ENCODE data around the gene TRIM8. TPM values are rescaled to one million over a fixed set of nuclear protein-coding genes. Genes with fewer than 3 reads are reported as not detected.

The TRIM8 gene
- total RNA-seq, 1 experiment from 2014 or later, result 36.3 TPM

DNA sequence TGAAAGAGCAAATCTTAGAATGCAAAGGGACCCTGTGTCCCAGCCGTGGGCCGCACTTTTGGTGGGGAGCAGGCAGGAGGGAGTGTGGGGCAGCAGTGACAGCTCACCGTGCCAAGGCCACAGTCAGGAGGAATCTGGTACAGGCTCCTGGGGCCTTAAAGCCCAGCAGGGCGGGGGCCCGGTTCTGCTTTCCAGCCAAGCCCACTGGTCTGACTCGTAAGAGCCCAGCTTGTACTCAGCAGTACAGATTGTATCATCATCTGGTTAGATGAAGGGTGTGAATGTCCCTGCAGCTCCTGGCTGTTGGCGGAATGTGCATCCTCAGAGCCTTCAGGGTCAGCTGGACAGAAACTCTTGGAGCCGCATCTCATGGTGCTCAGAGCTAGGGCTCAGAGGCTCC is 30.5 kb upstream of the TRIM8 start (continued):
- TF ChIP-seq E2F5 (CRISPR knock-in tag; IDR thresholded peaks at IDR 0.05) (no peak), ZBTB21 (CRISPR knock-in tag; IDR thresholded peaks at IDR 0.05; ENCODE audit: borderline replicate concordance) (no peak), NR3C1 (CRISPR knock-in tag; conservative IDR thresholded peaks at IDR 0.05; ENCODE audit: low read depth) (no peak)
- TF ChIP-seq, protein P1, sequence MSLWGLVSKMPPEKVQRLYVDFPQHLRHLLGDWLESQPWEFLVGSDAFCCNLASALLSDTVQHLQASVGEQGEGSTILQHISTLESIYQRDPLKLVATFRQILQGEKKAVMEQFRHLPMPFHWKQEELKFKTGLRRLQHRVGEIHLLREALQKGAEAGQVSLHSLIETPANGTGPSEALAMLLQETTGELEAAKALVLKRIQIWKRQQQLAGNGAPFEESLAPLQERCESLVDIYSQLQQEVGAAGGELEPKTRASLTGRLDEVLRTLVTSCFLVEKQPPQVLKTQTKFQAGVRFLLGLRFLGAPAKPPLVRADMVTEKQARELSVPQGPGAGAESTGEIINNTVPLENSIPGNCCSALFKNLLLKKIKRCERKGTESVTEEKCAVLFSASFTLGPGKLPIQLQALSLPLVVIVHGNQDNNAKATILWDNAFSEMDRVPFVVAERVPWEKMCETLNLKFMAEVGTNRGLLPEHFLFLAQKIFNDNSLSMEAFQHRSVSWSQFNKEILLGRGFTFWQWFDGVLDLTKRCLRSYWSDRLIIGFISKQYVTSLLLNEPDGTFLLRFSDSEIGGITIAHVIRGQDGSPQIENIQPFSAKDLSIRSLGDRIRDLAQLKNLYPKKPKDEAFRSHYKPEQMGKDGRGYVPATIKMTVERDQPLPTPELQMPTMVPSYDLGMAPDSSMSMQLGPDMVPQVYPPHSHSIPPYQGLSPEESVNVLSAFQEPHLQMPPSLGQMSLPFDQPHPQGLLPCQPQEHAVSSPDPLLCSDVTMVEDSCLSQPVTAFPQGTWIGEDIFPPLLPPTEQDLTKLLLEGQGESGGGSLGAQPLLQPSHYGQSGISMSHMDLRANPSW (CRISPR knock-in tag; conservative IDR thresholded peaks at IDR 0.05; ENCODE audit: low read depth), result no peak

GRCh38 chr10:102614888-102615287 is 29.4 kb upstream of the TRIM8 start:
- Mint-ChIP-seq H3K27ac (no peak overlapping the region), H3K36me3 (no peaks in the 10 kb centered on the region; the same call in 1 of the 2 replicates), H3K9me3 (no peaks in the 10 kb centered on the region), H3K27me3 (ENCODE audit: low read depth) (no peaks in the 10 kb centered on the region), H3K4me3 (no peak overlapping the region), H3K4me1 (peaks cover 8% of the 10 kb centered on the region)
- POLR2A ChIA-PET, result interaction anchor here (0.7 to 1.4 kb wide), 5 partner anchors 13 to 35 kb away, joined by 3 to 6 read pairs (median 3); no protein-coding TSS in a partner anchor
- ATAC-seq (0 out of 2 replicates have a peak, but pooled peaks have one; percentile 5), DNase-seq (ENCODE audit: low spot score) (no peak)
- CTCF ChIA-PET, result interaction anchor here (0.8 to 4.9 kb wide), 28 partner anchors 10 to 384 kb away, joined by 3 to 41 read pairs (median 6); partner anchors contain the start of genes ARL3, GBF1, SFXN2 and SUFU
- no peak for TF ChIP-seq MXD4 (CRISPR knock-in tag; IDR thresholded peaks at IDR 0.05; ENCODE audit: borderline replicate concordance)
- TF ChIP-seq TEAD1 (CRISPR knock-in tag; IDR thresholded peaks at IDR 0.05), result no peak
- no peak for TF ChIP-seq SOX15 (CRISPR knock-in tag; IDR thresholded peaks at IDR 0.05)
- no peak for TF ChIP-seq ZNF423 (CRISPR knock-in tag; IDR thresholded peaks at IDR 0.05)
- TF ChIP-seq E2F5 (CRISPR knock-in tag; IDR thresholded peaks at IDR 0.05), result no peak
- TF ChIP-seq, protein P2, sequence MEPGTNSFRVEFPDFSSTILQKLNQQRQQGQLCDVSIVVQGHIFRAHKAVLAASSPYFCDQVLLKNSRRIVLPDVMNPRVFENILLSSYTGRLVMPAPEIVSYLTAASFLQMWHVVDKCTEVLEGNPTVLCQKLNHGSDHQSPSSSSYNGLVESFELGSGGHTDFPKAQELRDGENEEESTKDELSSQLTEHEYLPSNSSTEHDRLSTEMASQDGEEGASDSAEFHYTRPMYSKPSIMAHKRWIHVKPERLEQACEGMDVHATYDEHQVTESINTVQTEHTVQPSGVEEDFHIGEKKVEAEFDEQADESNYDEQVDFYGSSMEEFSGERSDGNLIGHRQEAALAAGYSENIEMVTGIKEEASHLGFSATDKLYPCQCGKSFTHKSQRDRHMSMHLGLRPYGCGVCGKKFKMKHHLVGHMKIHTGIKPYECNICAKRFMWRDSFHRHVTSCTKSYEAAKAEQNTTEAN (CRISPR knock-in tag; IDR thresholded peaks at IDR 0.05), result no peak
- no peak for TF ChIP-seq ZSCAN18 (CRISPR knock-in tag; IDR thresholded peaks at IDR 0.05)
- no peak for TF ChIP-seq SMAD3 (CRISPR knock-in tag; IDR thresholded peaks at IDR 0.05; ENCODE audit: borderline replicate concordance)
- TF ChIP-seq GABPB1 (CRISPR knock-in tag; IDR thresholded peaks at IDR 0.05), result no peak
- TF ChIP-seq CDX4 (CRISPR knock-in tag; IDR thresholded peaks at IDR 0.05; ENCODE audit: borderline replicate concordance), result no peak
- TF ChIP-seq NFATC4 (CRISPR knock-in tag; IDR thresholded peaks at IDR 0.05), result no peak

GRCh38 chr10:102615361-102615760 is 28.9 kb upstream of the TRIM8 start:
- Mint-ChIP-seq H3K9me3 (no peaks in the 10 kb centered on the region), H3K4me3 (no peak overlapping the region), H3K27ac (no peak overlapping the region), H3K36me3 (no peaks in the 10 kb centered on the region; the same call in 1 of the 2 replicates), H3K4me1 (peaks cover 8% of the 10 kb centered on the region), H3K27me3 (ENCODE audit: low read depth) (no peaks in the 10 kb centered on the region)
- DNase-seq (ENCODE audit: low spot score) (peak; percentile 77), ATAC-seq (peak; percentile 86)
- POLR2A ChIA-PET, result interaction anchor here (0.8 to 1.4 kb wide), 4 partner anchors 12 to 34 kb away, joined by 3 to 6 read pairs (median 4); no protein-coding TSS in a partner anchor
- CTCF ChIA-PET, result interaction anchor here (0.6 to 4.9 kb wide), 27 partner anchors 10 to 385 kb away, joined by 3 to 41 read pairs (median 6); partner anchors contain the start of genes ARL3, GBF1, SFXN2 and SUFU
- TF ChIP-seq, protein P3, sequence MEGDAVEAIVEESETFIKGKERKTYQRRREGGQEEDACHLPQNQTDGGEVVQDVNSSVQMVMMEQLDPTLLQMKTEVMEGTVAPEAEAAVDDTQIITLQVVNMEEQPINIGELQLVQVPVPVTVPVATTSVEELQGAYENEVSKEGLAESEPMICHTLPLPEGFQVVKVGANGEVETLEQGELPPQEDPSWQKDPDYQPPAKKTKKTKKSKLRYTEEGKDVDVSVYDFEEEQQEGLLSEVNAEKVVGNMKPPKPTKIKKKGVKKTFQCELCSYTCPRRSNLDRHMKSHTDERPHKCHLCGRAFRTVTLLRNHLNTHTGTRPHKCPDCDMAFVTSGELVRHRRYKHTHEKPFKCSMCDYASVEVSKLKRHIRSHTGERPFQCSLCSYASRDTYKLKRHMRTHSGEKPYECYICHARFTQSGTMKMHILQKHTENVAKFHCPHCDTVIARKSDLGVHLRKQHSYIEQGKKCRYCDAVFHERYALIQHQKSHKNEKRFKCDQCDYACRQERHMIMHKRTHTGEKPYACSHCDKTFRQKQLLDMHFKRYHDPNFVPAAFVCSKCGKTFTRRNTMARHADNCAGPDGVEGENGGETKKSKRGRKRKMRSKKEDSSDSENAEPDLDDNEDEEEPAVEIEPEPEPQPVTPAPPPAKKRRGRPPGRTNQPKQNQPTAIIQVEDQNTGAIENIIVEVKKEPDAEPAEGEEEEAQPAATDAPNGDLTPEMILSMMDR (IDR thresholded peaks at IDR 0.05), result peak; percentile 43
- no peak for TF ChIP-seq SMAD4 (CRISPR knock-in tag; IDR thresholded peaks at IDR 0.05)
- TF ChIP-seq, protein P4, sequence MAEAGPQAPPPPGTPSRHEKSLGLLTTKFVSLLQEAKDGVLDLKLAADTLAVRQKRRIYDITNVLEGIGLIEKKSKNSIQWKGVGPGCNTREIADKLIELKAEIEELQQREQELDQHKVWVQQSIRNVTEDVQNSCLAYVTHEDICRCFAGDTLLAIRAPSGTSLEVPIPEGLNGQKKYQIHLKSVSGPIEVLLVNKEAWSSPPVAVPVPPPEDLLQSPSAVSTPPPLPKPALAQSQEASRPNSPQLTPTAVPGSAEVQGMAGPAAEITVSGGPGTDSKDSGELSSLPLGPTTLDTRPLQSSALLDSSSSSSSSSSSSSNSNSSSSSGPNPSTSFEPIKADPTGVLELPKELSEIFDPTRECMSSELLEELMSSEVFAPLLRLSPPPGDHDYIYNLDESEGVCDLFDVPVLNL (CRISPR knock-in tag; IDR thresholded peaks at IDR 0.05; ENCODE audit: borderline replicate concordance, low read depth), result no peak
- TF ChIP-seq, protein P5, sequence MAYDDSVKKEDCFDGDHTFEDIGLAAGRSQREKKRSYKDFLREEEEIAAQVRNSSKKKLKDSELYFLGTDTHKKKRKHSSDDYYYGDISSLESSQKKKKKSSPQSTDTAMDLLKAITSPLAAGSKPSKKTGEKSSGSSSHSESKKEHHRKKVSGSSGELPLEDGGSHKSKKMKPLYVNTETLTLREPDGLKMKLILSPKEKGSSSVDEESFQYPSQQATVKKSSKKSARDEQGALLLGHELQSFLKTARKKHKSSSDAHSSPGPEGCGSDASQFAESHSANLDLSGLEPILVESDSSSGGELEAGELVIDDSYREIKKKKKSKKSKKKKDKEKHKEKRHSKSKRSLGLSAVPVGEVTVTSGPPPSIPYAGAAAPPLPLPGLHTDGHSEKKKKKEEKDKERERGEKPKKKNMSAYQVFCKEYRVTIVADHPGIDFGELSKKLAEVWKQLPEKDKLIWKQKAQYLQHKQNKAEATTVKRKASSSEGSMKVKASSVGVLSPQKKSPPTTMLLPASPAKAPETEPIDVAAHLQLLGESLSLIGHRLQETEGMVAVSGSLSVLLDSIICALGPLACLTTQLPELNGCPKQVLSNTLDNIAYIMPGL (CRISPR knock-in tag; IDR thresholded peaks at IDR 0.05), result no peak
- no peak for TF ChIP-seq OVOL2 (CRISPR knock-in tag; IDR thresholded peaks at IDR 0.05; ENCODE audit: borderline replicate concordance)

Measured in WTC11 (cell line).